ENCODE measurements around the gene SGMS1. TPM values are rescaled to one million over a fixed set of nuclear protein-coding genes. Genes with fewer than 3 reads are reported as not detected.

SGMS1 gene
- total and polyA plus RNA-seq, 2 experiments from 2014 or later = 15.0 to 34.7 TPM

GRCh38 chr10:50552771-50553535 is 70.8 kb downstream of the SGMS1 start:
- Histone ChIP-seq H3K4me2 (0 out of 2 replicates have a peak overlapping the region, but pooled peaks have one; percentile 12), H3K9me2 (ENCODE audit: insufficient read depth) (no peaks in the 10 kb centered on the region), H3K4me1 (ENCODE audit: insufficient read depth) (peaks cover 43% of the 10 kb centered on the region), H3K36me3 (ENCODE audit: insufficient read depth) (no peaks in the 10 kb centered on the region), H3F3A (replicated peaks; ENCODE audit: low read depth) (no peaks in the 10 kb centered on the region; the same call in 1 of the 2 replicates), H3K4me3 (no peak overlapping the region), H2AFZ (no peak overlapping the region), H3K27ac (ENCODE audit: low read depth) (no peak overlapping the region), H3K27me3 (ENCODE audit: insufficient read depth) (no peaks in the 10 kb centered on the region), H3K79me2 (replicated peaks; ENCODE audit: insufficient read depth) (peaks cover 66% of the 10 kb centered on the region), H4K20me1 (replicated peaks; ENCODE audit: insufficient read depth) (no peaks in the 10 kb centered on the region)
- Mint-ChIP-seq H3K9me3 (peaks cover 10% of the 10 kb centered on the region; the same call in 2 of the 3 replicates), H3K36me3 (ENCODE audit: low read depth) (peaks cover 16% of the 10 kb centered on the region; the same call in 1 of the 3 replicates), H3K4me1 (peaks cover 50% of the 10 kb centered on the region), H3K27ac (peak overlapping the region; percentile 33), H3K4me3 (no peak overlapping the region), H3K27me3 (ENCODE audit: insufficient read depth, low read depth, poor library complexity) (peaks cover 2% of the 10 kb centered on the region)
- DNase-seq (ENCODE audit: low spot score) = peak; percentile 63
- ATAC-seq = peak; percentile 50
- TF ChIP-seq, protein P1, sequence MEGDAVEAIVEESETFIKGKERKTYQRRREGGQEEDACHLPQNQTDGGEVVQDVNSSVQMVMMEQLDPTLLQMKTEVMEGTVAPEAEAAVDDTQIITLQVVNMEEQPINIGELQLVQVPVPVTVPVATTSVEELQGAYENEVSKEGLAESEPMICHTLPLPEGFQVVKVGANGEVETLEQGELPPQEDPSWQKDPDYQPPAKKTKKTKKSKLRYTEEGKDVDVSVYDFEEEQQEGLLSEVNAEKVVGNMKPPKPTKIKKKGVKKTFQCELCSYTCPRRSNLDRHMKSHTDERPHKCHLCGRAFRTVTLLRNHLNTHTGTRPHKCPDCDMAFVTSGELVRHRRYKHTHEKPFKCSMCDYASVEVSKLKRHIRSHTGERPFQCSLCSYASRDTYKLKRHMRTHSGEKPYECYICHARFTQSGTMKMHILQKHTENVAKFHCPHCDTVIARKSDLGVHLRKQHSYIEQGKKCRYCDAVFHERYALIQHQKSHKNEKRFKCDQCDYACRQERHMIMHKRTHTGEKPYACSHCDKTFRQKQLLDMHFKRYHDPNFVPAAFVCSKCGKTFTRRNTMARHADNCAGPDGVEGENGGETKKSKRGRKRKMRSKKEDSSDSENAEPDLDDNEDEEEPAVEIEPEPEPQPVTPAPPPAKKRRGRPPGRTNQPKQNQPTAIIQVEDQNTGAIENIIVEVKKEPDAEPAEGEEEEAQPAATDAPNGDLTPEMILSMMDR (conservative IDR thresholded peaks at IDR 0.05; ENCODE audit: low read depth in 2 of 2) = peak; percentile 45 to 60
- TF ChIP-seq CREB1 (CRISPR knock-in tag; IDR thresholded peaks at IDR 0.05; ENCODE audit: low read depth) = no peak
- no peak for TF ChIP-seq STAT1 (IDR thresholded peaks at IDR 0.05; ENCODE audit: unreplicated experiment)

- no peak overlapping the region for H3K4me3 Mint-ChIP-seq
- Histone ChIP-seq H3K79me2 (replicated peaks; ENCODE audit: insufficient read depth) (peaks cover 66% of the 10 kb centered on the region), H3K9me2 (ENCODE audit: insufficient read depth) (no peaks in the 10 kb centered on the region), H3K4me3 (no peak overlapping the region), H3K27me3 (ENCODE audit: insufficient read depth) (no peaks in the 10 kb centered on the region), H3K4me2 (no peak overlapping the region), H3K36me3 (ENCODE audit: insufficient read depth) (no peaks in the 10 kb centered on the region), H4K20me1 (replicated peaks; ENCODE audit: insufficient read depth) (no peaks in the 10 kb centered on the region), H3K4me1 (ENCODE audit: insufficient read depth) (peaks cover 40% of the 10 kb centered on the region), H3K27ac (ENCODE audit: low read depth) (no peak overlapping the region), H3F3A (replicated peaks; ENCODE audit: low read depth) (no peaks in the 10 kb centered on the region; the same call in 1 of the 2 replicates), H2AFZ (no peak overlapping the region)
- peaks cover 22% of the 10 kb centered on the region for H3K36me3 Mint-ChIP-seq (ENCODE audit: low read depth)
- TF ChIP-seq, protein P2, sequence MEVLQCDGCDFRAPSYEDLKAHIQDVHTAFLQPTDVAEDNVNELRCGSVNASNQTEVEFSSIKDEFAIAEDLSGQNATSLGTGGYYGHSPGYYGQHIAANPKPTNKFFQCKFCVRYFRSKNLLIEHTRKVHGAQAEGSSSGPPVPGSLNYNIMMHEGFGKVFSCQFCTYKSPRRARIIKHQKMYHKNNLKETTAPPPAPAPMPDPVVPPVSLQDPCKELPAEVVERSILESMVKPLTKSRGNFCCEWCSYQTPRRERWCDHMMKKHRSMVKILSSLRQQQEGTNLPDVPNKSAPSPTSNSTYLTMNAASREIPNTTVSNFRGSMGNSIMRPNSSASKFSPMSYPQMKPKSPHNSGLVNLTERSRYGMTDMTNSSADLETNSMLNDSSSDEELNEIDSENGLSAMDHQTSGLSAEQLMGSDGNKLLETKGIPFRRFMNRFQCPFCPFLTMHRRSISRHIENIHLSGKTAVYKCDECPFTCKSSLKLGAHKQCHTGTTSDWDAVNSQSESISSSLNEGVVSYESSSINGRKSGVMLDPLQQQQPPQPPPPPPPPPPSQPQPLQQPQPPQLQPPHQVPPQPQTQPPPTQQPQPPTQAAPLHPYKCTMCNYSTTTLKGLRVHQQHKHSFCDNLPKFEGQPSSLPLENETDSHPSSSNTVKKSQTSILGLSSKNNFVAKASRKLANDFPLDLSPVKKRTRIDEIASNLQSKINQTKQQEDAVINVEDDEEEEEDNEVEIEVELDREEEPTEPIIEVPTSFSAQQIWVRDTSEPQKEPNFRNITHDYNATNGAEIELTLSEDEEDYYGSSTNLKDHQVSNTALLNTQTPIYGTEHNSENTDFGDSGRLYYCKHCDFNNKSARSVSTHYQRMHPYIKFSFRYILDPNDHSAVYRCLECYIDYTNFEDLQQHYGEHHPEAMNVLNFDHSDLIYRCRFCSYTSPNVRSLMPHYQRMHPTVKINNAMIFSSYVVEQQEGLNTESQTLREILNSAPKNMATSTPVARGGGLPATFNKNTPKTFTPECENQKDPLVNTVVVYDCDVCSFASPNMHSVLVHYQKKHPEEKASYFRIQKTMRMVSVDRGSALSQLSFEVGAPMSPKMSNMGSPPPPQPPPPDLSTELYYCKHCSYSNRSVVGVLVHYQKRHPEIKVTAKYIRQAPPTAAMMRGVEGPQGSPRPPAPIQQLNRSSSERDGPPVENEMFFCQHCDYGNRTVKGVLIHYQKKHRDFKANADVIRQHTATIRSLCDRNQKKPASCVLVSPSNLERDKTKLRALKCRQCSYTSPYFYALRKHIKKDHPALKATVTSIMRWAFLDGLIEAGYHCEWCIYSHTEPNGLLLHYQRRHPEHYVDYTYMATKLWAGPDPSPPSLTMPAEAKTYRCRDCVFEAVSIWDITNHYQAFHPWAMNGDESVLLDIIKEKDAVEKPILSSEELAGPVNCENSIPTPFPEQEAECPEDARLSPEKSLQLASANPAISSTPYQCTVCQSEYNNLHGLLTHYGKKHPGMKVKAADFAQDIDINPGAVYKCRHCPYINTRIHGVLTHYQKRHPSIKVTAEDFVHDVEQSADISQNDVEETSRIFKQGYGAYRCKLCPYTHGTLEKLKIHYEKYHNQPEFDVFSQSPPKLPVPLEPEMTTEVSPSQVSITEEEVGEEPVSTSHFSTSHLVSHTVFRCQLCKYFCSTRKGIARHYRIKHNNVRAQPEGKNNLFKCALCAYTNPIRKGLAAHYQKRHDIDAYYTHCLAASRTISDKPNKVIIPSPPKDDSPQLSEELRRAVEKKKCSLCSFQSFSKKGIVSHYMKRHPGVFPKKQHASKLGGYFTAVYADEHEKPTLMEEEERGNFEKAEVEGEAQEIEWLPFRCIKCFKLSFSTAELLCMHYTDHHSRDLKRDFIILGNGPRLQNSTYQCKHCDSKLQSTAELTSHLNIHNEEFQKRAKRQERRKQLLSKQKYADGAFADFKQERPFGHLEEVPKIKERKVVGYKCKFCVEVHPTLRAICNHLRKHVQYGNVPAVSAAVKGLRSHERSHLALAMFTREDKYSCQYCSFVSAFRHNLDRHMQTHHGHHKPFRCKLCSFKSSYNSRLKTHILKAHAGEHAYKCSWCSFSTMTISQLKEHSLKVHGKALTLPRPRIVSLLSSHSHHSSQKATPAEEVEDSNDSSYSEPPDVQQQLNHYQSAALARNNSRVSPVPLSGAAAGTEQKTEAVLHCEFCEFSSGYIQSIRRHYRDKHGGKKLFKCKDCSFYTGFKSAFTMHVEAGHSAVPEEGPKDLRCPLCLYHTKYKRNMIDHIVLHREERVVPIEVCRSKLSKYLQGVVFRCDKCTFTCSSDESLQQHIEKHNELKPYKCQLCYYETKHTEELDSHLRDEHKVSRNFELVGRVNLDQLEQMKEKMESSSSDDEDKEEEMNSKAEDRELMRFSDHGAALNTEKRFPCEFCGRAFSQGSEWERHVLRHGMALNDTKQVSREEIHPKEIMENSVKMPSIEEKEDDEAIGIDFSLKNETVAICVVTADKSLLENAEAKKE (CRISPR knock-in tag; IDR thresholded peaks at IDR 0.05) = no peak
- TF ChIP-seq CREB1 (CRISPR knock-in tag; IDR thresholded peaks at IDR 0.05; ENCODE audit: low read depth) = no peak
- peaks cover 2% of the 10 kb centered on the region for H3K27me3 Mint-ChIP-seq (ENCODE audit: insufficient read depth, low read depth, poor library complexity)
- DNase-seq (ENCODE audit: low spot score) (no peak), ATAC-seq (no peak)
- peaks cover 50% of the 10 kb centered on the region for H3K4me1 Mint-ChIP-seq
- peak overlapping the region; percentile 33; the same call in 1 of the 2 replicates for H3K27ac Mint-ChIP-seq
- H3K9me3 Mint-ChIP-seq = peaks cover 16% of the 10 kb centered on the region; the same call in 2 of the 3 replicates
Observed at GRCh38 chr10:50552308-50552707, 71.4 kb downstream of the SGMS1 start.
